Osteoblast (primary cell): ENCODE measurements around the gene DUOX1. TPM values are rescaled to one million over a fixed set of nuclear protein-coding genes. Genes with fewer than 3 reads are reported as not detected.

ENCODE experiments used
- DNase-seq: peaks from one replicate; pipeline ENCODE4 v3.0.0; 2011; ENCODE audit warnings: low spot score, mixed read lengths; ENCODE audit not compliant: insufficient read length; ENCODE audit errors: missing footprints
- H2AFZ ChIP-seq: 2 replicates; pipeline ENCODE4 v1.6.0; 2011; ENCODE audit warnings: mild to moderate bottlenecking, low read length
- H3K27ac ChIP-seq: 2 replicates; pipeline ENCODE4 v1.5.1; 2011; ENCODE audit warnings: mild to moderate bottlenecking, low read depth, low read length, moderate library complexity
- H3K27me3 ChIP-seq: 2 replicates; pipeline ENCODE4 v1.6.0; 2012; ENCODE audit warnings: mild to moderate bottlenecking, control low read depth, inconsistent platforms, low read length, moderate library complexity; ENCODE audit not compliant: insufficient read depth
- H3K36me3 ChIP-seq: 2 replicates; pipeline ENCODE4 v1.5.1; 2011; ENCODE audit warnings: mild to moderate bottlenecking, low read length, control low read depth, moderate library complexity; ENCODE audit not compliant: insufficient read depth
- H3K4me1 ChIP-seq: 2 replicates; pipeline ENCODE4 v1.5.1; 2011; ENCODE audit warnings: mild to moderate bottlenecking, low read length, control low read depth, moderate library complexity; ENCODE audit not compliant: insufficient read depth
- H3K4me2 ChIP-seq: 2 replicates; pipeline ENCODE4 v1.6.0; 2011; ENCODE audit warnings: mild to moderate bottlenecking, low read length; ENCODE audit not compliant: insufficient read depth
- H3K4me3 ChIP-seq: fragments of 200-600 bp; sonication (generic); 3 replicates; pipeline ENCODE4 v1.5.1; 2012; ENCODE audit warnings: mild to moderate bottlenecking, low read length, inconsistent platforms; ENCODE audit not compliant: insufficient read depth
- H3K79me2 ChIP-seq: 2 replicates; pipeline ENCODE4 v1.6.0; 2012; ENCODE audit warnings: mild to moderate bottlenecking, low read length, control low read depth, inconsistent platforms; ENCODE audit not compliant: insufficient read depth
- H3K9me3 ChIP-seq: 2 replicates; pipeline ENCODE4 v1.5.1; 2011; ENCODE audit warnings: low read depth, low read length, control low read depth
- H4K20me1 ChIP-seq: 2 replicates; pipeline ENCODE4 v1.6.0; 2012; ENCODE audit warnings: mild to moderate bottlenecking, low read length, control low read depth; ENCODE audit not compliant: insufficient read depth
- total RNA-seq: library from RNA; depleted of rRNA; stranded (reverse); fragments of >200 nt; gene quantifications from 2 replicates; pipeline ENCODE4 v1.2.3, GENCODE V29; 2012
- TF ChIP-seq, protein P1 (sequence below): IDR thresholded peaks from 2 replicates; pipeline ENCODE4 v1.5.1; 2011; ENCODE audit warnings: mild to moderate bottlenecking, low read depth, low read length, moderate library complexity; ENCODE audit errors: extremely low read depth

Gene DUOX1
- total RNA-seq, 1 donor, result under 0.01 TPM

DNA sequence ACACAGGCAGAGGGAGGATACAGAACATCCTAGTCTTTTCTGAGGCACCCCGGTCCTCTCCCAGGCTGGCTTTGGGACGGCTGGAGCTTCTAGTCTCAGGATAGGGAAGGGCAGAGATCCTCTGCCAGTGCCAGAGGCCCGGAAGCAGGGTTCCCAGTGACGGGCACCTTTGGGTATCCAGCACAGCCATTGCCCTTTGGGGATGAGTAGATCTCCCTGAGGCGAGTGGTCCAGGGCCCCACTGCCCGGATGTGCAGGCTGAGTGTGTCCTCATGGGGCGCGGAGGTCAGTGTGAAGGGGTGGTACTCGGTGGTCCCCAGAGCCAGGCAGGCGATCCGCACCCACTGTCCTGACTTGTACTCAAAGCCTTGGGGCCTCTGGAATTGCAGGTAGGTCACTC is 34.1 kb upstream of the DUOX1 start:
- TF ChIP-seq, protein P1, sequence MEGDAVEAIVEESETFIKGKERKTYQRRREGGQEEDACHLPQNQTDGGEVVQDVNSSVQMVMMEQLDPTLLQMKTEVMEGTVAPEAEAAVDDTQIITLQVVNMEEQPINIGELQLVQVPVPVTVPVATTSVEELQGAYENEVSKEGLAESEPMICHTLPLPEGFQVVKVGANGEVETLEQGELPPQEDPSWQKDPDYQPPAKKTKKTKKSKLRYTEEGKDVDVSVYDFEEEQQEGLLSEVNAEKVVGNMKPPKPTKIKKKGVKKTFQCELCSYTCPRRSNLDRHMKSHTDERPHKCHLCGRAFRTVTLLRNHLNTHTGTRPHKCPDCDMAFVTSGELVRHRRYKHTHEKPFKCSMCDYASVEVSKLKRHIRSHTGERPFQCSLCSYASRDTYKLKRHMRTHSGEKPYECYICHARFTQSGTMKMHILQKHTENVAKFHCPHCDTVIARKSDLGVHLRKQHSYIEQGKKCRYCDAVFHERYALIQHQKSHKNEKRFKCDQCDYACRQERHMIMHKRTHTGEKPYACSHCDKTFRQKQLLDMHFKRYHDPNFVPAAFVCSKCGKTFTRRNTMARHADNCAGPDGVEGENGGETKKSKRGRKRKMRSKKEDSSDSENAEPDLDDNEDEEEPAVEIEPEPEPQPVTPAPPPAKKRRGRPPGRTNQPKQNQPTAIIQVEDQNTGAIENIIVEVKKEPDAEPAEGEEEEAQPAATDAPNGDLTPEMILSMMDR, result no peak
- peaks cover 11% of the 10 kb centered on the region for H3K4me1 ChIP-seq
- H3K27me3 ChIP-seq, result peaks cover 21% of the 10 kb centered on the region
- H3K79me2 ChIP-seq, result no peaks in the 10 kb centered on the region
- no peak overlapping the region for H3K4me3 ChIP-seq
- no peak overlapping the region for H3K4me2 ChIP-seq
- no peaks in the 10 kb centered on the region for H4K20me1 ChIP-seq
- no peaks in the 10 kb centered on the region for H3K36me3 ChIP-seq
- DNase-seq, result peak; percentile 32
- H2AFZ ChIP-seq, result no peak overlapping the region
- H3K9me3 ChIP-seq, result no peaks in the 10 kb centered on the region
- no peak overlapping the region for H3K27ac ChIP-seq

DNA sequence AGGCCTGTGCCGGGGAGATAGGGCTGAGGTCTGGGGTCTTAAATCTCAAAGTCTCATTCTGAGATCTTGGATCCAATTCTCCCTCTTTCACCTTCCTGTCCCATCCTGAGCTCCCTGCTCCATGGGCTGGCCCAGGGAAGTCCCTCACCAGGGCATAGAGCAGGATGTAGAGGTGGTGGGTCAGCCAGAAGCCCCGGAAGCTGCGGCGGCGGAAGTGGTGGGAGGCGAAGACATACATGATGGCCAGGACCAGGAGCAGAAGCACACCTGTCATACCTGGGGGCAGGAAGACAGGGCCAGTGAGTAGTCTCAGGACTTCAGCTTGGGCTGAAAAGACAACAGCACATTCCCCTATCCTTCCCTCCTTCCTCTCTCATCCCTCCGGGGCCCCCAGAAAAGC is 32.3 kb upstream of the DUOX1 start:
- no peak overlapping the region for H3K4me3 ChIP-seq
- H3K79me2 ChIP-seq, result no peaks in the 10 kb centered on the region
- H3K27ac ChIP-seq, result no peak overlapping the region
- no peak overlapping the region for H3K4me2 ChIP-seq
- no peaks in the 10 kb centered on the region for H3K36me3 ChIP-seq
- TF ChIP-seq, protein P1, result no peak
- H3K27me3 ChIP-seq, result peaks cover 28% of the 10 kb centered on the region
- no peak overlapping the region for H2AFZ ChIP-seq
- no peaks in the 10 kb centered on the region for H3K9me3 ChIP-seq
- H3K4me1 ChIP-seq, result no peaks in the 10 kb centered on the region
- H4K20me1 ChIP-seq, result no peaks in the 10 kb centered on the region
- DNase-seq, result no peak

GRCh38 chr15:45099549-45100165 is 30.1 kb upstream of the DUOX1 start:
- H2AFZ ChIP-seq, result no peak overlapping the region
- no peak overlapping the region for H3K4me3 ChIP-seq
- H3K4me1 ChIP-seq, result no peaks in the 10 kb centered on the region
- H3K79me2 ChIP-seq, result no peaks in the 10 kb centered on the region
- H3K36me3 ChIP-seq, result no peaks in the 10 kb centered on the region
- no peaks in the 10 kb centered on the region for H3K9me3 ChIP-seq
- TF ChIP-seq, protein P1, result no peak
- no peak overlapping the region for H3K4me2 ChIP-seq
- H4K20me1 ChIP-seq, result no peaks in the 10 kb centered on the region
- peak; percentile 34 for DNase-seq
- no peak overlapping the region for H3K27ac ChIP-seq
- H3K27me3 ChIP-seq, result peaks cover 23% of the 10 kb centered on the region

- TF ChIP-seq, protein P1, result no peak
- peak; percentile 84 for DNase-seq
Observed at GRCh38 chr15:45100884-45101625, 28.7 kb upstream of the DUOX1 start.

More at GRCh38 chr15:45100884-45101625, 28.7 kb upstream of the DUOX1 start:
- Histone ChIP-seq H3K9me3 (no peaks in the 10 kb centered on the region), H3K27ac (no peak overlapping the region), H4K20me1 (no peaks in the 10 kb centered on the region), H2AFZ (no peak overlapping the region), H3K79me2 (no peaks in the 10 kb centered on the region), H3K27me3 (peaks cover 23% of the 10 kb centered on the region), H3K4me3 (no peak overlapping the region), H3K4me1 (no peaks in the 10 kb centered on the region), H3K36me3 (no peaks in the 10 kb centered on the region), H3K4me2 (no peak overlapping the region)
